Measurements from ENCODE around the gene MRPS18A. TPM values are rescaled to one million over a fixed set of nuclear protein-coding genes. Genes with fewer than 3 reads are reported as not detected.

Gene MRPS18A
- total and polyA plus RNA-seq, 4 donors: 26.1 to 50.2 (median 34.2) TPM

DNA sequence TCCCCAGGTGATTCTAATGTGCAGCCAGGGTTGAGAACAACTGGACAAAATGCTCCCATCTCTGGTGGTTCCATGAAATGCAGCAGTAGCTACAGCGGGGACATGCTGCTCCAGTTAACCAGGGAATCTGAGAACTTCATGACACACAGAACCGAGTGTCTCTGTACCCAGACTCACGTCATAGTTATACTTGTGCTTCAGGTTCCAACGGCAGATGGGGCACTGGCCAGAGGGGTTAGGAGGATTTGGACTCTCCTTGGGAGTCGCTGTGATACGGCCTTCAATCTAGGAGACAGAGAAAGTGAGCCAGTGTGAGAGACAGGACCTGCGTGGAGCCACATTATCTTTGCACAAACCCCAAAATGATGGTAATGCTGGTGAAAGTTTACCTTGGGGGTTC, 9.2 kb downstream of the MRPS18A start:
- no peak for ATAC-seq (ENCODE audit: low FRiP score)
- Histone ChIP-seq H3K4me1 (ENCODE audit: control insufficient read depth in 1 of 2, insufficient read depth in 2 of 2, low read length in 2 of 2) (no peaks in the 10 kb centered on the region), H3K27ac (ENCODE audit: low read depth in 1 of 2, low read length in 2 of 2) (no peak overlapping the region), H3K4me3 (ENCODE audit: low read length in 2 of 2) (no peak overlapping the region), H3K36me3 (ENCODE audit: control insufficient read depth in 1 of 2, insufficient read depth in 2 of 2, low read length in 1 of 2) (peaks cover 0 to 8% of the 10 kb centered on the region in 2 donors), H3K27me3 (ENCODE audit: control insufficient read depth in 1 of 2, insufficient read depth in 2 of 2, low read length in 1 of 2) (no peaks in the 10 kb centered on the region), H3K9me3 (ENCODE audit: control insufficient read depth, low read length) (no peaks in the 10 kb centered on the region)
- intact Hi-C loops (cut with DNase I): no loop called here
- DNase-seq: peak in 1 of 2 donors; percentile 7
- 90 to 91% methylated on average over 7 of the region's 7 CpGs for WGBS, 2 donors

DNA sequence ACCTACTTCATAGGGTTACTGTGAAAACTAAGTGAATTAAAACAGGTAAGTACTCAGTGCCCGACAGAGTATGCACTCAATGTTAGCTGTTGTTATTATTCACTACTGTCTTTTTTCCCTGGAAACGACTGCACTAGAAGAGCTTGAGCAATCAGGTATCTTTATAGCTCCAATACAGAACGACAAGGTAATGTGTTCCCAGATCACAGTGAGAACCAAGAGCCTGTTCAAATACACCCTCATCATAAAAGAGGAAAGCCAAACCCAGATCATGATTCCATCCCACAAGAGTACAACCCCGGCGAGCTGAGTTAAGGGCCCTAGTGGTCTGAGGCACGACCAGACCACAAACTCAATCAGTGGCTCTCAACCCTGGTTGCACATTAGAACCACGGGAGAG, 9.8 kb downstream of the MRPS18A start:
- no peak for DNase-seq
- no peak for ATAC-seq (ENCODE audit: low FRiP score)
- intact Hi-C loops (cut with DNase I): no loop called here
- Histone ChIP-seq H3K36me3 (ENCODE audit: control insufficient read depth in 1 of 2, insufficient read depth in 2 of 2, low read length in 1 of 2) (peaks cover 0 to 8% of the 10 kb centered on the region in 2 donors), H3K4me1 (ENCODE audit: control insufficient read depth in 1 of 2, insufficient read depth in 2 of 2, low read length in 2 of 2) (no peaks in the 10 kb centered on the region), H3K4me3 (ENCODE audit: low read length in 2 of 2) (no peak overlapping the region), H3K9me3 (ENCODE audit: control insufficient read depth, low read length) (no peaks in the 10 kb centered on the region), H3K27me3 (ENCODE audit: control insufficient read depth in 1 of 2, insufficient read depth in 2 of 2, low read length in 1 of 2) (no peaks in the 10 kb centered on the region), H3K27ac (ENCODE audit: low read depth in 1 of 2, low read length in 2 of 2) (no peak overlapping the region)
- WGBS, 2 donors: 86 to 89% methylated on average over 7 of the region's 7 CpGs

DNA sequence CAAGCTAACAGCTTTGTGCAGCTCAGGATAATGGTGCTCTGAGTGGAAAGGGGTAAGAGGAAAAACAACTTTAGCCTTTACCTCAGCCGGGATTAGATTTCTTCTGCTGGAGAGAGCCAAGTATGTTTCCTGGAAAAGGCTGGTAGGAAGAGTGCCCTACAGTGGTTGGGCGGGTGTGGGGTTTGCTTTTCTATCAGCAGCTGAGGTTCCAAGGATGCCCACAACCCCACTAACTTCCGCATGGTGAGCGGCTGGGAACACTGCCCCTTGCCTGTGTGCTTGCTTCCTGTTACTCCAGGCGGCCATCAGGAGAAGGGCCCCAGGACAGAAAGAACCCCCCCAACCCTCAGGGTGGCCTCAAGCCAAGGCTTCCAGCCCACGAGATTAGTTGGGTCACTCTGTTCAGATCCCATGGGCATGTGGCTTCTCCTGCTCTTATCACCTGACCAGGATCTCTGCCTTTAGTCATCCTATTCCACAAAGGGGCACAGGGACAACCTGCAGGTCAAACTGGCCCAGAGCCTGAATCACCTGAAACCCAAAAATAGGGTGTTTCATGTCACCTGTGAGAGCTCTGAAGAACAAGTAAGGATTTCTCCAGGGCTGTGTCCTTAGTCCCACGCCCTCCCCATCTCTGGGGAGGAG, 10.5 kb downstream of the MRPS18A start:
- H3K36me3 ChIP-seq (ENCODE audit: control insufficient read depth in 1 of 2, insufficient read depth in 2 of 2, low read length in 1 of 2): peaks cover 0 to 8% of the 10 kb centered on the region in 2 donors
- intact Hi-C loops (cut with DNase I): no loop called here
- DNase-seq (peak in 1 of 2 donors; percentile 26), ATAC-seq (ENCODE audit: low FRiP score) (no peak)
- no peak overlapping the region for H3K4me3 ChIP-seq (ENCODE audit: low read length in 2 of 2)
- no peaks in the 10 kb centered on the region for H3K9me3 ChIP-seq (ENCODE audit: control insufficient read depth, low read length)
- no peaks in the 10 kb centered on the region for H3K27me3 ChIP-seq (ENCODE audit: control insufficient read depth in 1 of 2, insufficient read depth in 2 of 2, low read length in 1 of 2)
- 66 to 78% methylated on average over 7 of the region's 7 CpGs for WGBS, 2 donors
- H3K4me1 ChIP-seq (ENCODE audit: control insufficient read depth in 1 of 2, insufficient read depth in 2 of 2, low read length in 2 of 2): no peaks in the 10 kb centered on the region
- H3K27ac ChIP-seq (ENCODE audit: low read depth in 1 of 2, low read length in 2 of 2): no peak overlapping the region

DNA sequence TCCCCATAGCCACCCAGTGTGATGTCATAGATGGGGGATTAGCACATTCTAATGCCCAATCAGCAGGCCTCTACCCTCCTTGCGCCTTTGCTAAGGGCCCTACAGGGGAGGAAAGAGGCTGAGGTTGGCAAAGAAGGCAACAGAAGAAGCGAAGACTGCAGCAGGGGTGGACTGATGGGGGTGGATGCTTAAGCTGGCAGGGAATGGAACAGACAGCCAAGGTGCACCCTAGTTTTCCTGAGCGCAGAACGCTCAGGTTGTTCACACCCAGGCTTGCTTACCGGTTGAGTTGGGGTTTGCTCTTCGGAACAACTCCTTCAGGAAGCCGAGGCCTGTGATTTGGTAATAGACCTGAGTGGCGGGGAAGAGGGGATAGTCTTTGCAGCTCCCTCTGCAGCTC, 12.7 kb downstream of the MRPS18A start:
- no peaks in the 10 kb centered on the region for H3K27me3 ChIP-seq (ENCODE audit: control insufficient read depth in 1 of 2, insufficient read depth in 2 of 2, low read length in 1 of 2)
- no peaks in the 10 kb centered on the region for H3K4me1 ChIP-seq (ENCODE audit: control insufficient read depth in 1 of 2, insufficient read depth in 2 of 2, low read length in 2 of 2)
- peaks cover 0 to 8% of the 10 kb centered on the region in 2 donors for H3K36me3 ChIP-seq (ENCODE audit: control insufficient read depth in 1 of 2, insufficient read depth in 2 of 2, low read length in 1 of 2)
- no peak overlapping the region for H3K4me3 ChIP-seq (ENCODE audit: low read length in 2 of 2)
- no peaks in the 10 kb centered on the region for H3K9me3 ChIP-seq (ENCODE audit: control insufficient read depth, low read length)
- H3K27ac ChIP-seq (ENCODE audit: low read depth in 1 of 2, low read length in 2 of 2): no peak overlapping the region
- intact Hi-C loops (cut with DNase I): no loop called here
- ATAC-seq (ENCODE audit: low FRiP score): no peak
- peak in 1 of 2 donors; percentile 27 for DNase-seq
- 94 to 95% methylated on average over 8 of the region's 8 CpGs for WGBS, 2 donors

DNA sequence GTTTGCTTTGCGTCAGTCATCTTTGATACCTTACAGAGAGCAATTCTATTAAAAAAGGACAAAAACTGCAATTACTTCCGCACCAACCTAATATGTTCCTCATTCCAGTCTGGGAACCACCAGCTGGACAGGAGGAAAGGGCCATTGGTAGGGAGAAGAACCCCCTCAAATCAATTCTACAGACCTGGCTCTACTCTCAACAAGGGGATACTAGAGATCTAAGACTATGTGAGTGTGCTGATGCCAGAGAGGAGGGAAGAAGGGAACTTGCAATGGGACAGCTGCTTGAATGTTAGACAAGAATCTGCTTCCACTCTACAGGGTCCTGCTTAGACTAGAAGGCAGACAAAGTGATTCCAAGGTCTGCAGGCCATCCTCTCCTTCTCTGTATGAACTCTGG, 13.3 kb downstream of the MRPS18A start:
- no peaks in the 10 kb centered on the region for H3K9me3 ChIP-seq (ENCODE audit: control insufficient read depth, low read length)
- intact Hi-C loops (cut with DNase I): no loop called here
- no peak for DNase-seq
- peaks cover 0 to 6% of the 10 kb centered on the region in 2 donors for H3K36me3 ChIP-seq (ENCODE audit: control insufficient read depth in 1 of 2, insufficient read depth in 2 of 2, low read length in 1 of 2)
- H3K4me3 ChIP-seq (ENCODE audit: low read length in 2 of 2): no peak overlapping the region
- H3K27ac ChIP-seq (ENCODE audit: low read depth in 1 of 2, low read length in 2 of 2): no peak overlapping the region
- no peaks in the 10 kb centered on the region for H3K27me3 ChIP-seq (ENCODE audit: control insufficient read depth in 1 of 2, insufficient read depth in 2 of 2, low read length in 1 of 2)
- ATAC-seq (ENCODE audit: low FRiP score): no peak
- no peaks in the 10 kb centered on the region for H3K4me1 ChIP-seq (ENCODE audit: control insufficient read depth in 1 of 2, insufficient read depth in 2 of 2, low read length in 2 of 2)
- WGBS, 2 donors: 87 to 92% methylated on average over 2 of the region's 2 CpGs

DNA sequence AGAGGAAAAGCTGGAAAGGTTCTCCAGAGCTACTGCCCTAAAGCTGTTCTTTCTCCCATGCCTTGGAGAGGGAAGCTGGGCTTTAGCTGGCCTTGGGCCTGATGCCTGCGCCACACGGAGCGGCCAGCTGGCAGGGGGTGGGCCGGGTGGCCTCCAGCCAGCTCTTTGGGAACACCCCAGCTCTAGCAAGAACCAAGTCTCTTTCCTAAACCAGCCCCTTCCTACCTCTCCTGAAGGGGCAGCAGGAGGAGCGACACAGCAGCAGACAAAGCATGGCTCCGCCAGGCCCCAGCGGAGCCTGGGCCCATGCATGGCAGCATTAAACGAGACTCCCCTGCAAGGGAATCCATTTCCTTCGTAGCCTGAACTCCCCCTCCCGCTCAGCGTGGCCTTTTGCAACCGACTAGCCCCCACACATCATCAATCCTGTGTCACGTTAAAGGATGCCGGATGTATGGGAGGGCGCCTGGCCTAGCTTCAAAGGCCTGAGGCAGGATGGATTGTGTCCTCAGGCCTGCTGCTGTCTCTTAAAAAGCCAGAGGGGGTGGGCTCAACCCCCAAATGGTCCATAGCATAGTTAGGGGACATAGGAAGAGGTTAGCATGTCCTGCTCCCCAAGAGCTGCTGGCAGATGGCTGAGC, 14.0 kb downstream of the MRPS18A start:
- ATAC-seq (ENCODE audit: low FRiP score): no peak
- peak in 1 of 2 donors; percentile 61 for DNase-seq
- Histone ChIP-seq H3K27me3 (ENCODE audit: control insufficient read depth in 1 of 2, insufficient read depth in 2 of 2, low read length in 1 of 2) (no peaks in the 10 kb centered on the region), H3K4me3 (ENCODE audit: low read length in 2 of 2) (no peak overlapping the region), H3K36me3 (ENCODE audit: control insufficient read depth in 1 of 2, insufficient read depth in 2 of 2, low read length in 1 of 2) (peaks cover 0 to 6% of the 10 kb centered on the region in 2 donors), H3K4me1 (ENCODE audit: control insufficient read depth in 1 of 2, insufficient read depth in 2 of 2, low read length in 2 of 2) (no peaks in the 10 kb centered on the region), H3K9me3 (ENCODE audit: control insufficient read depth, low read length) (no peaks in the 10 kb centered on the region), H3K27ac (ENCODE audit: low read depth in 1 of 2, low read length in 2 of 2) (no peak overlapping the region)
- intact Hi-C loops (cut with DNase I): no loop called here
- 54 to 62% methylated on average over 15 of the region's 15 CpGs for WGBS, 2 donors

DNA sequence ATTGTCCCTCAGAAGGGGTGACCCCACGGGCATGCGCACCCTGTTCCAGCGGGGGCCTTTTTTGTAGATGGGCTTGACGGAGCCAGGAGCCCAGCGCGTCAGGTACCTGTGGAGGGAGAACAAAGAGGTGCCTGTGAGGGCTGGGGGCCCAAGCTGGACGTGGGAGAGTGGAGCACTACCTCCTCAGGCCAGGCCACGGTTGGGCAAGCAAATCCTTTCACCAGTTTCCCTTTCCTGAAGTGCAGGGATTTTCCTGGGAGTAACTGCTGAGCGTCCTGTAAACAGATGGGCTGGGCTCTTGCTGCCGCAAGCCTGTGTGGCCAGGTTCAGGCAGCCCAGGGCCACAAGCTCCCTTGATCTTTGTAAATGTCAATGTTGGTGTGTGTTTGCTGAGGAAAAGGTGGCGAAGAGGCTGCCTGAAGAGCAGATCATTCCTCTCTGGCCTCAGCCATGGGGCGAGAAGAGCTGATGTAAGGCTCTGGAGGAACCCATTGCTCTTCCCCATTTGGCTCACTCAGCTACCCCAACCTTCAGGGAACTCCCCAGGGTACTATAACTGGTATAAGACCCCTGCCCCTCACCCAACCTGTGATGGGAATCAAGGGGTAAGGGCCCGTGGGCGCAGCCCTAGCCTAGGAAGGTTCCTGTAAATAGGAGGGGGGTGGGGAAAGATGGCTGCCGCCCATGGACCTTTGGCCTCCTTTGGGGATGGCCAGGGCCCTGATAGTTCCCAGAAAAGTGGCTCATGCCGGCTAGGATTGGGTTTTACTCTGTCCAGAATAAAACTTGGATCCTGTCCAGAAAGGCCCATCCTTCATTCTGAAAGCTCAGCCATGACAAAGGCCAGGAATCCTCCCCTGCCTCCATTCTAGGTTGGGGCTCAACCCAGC, 15.5 kb downstream of the MRPS18A start:
- no peaks in the 10 kb centered on the region for H3K4me1 ChIP-seq (ENCODE audit: control insufficient read depth in 1 of 2, insufficient read depth in 2 of 2, low read length in 2 of 2)
- H3K9me3 ChIP-seq (ENCODE audit: control insufficient read depth, low read length): no peaks in the 10 kb centered on the region
- H3K27me3 ChIP-seq (ENCODE audit: control insufficient read depth in 1 of 2, insufficient read depth in 2 of 2, low read length in 1 of 2): no peaks in the 10 kb centered on the region
- 88 to 91% methylated on average over 16 of the region's 16 CpGs for whole genome bisulfite sequencing, 2 donors
- DNase-seq: peak in 1 of 2 donors; percentile 73
- H3K27ac ChIP-seq (ENCODE audit: low read depth in 1 of 2, low read length in 2 of 2): no peak overlapping the region
- peaks cover 0 to 2% of the 10 kb centered on the region in 2 donors for H3K36me3 ChIP-seq (ENCODE audit: control insufficient read depth in 1 of 2, insufficient read depth in 2 of 2, low read length in 1 of 2)
- peak; percentile 4 for ATAC-seq (ENCODE audit: low FRiP score)
- intact Hi-C loops (cut with DNase I): no loop called here
- no peak overlapping the region for H3K4me3 ChIP-seq (ENCODE audit: low read length in 2 of 2)

DNA sequence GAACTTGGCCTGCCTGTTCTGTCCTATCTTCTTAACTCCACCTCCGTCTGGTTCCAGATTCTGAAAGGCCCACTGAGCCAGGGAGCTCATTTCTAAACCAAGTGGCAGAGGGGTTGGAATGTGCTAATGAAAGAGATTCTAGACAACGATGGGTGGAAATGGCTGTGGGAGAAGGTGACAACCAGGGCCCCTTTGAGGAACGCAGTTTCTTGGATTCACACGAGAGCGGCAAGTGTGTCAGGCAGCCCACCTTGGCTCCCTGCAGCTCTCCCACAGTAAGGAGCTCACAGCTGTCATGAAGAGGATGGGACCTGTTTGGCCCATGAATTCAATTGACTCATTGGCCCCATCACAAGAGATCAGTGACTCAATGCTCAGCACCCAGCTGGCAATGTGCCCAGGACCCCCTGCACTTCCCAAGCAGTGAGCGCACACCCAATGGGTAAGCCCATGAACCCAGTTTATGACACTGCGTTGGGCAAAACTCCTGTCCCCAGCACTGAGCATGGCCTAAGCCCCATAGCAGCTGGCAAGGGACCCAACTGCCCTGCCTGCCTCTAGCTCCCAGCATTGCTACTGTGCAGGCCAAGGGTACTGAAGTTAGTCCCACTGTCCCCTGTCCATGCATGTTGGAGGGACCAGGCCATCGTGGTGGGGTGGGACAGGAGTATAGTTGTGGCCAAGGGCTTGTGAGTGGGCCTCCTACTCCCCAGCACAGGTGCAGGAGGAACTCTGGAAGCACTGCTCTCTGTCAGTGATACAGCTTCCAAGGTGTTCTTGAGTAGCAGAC, 16.4 kb downstream of the MRPS18A start:
- no peaks in the 10 kb centered on the region for H3K27me3 ChIP-seq (ENCODE audit: control insufficient read depth in 1 of 2, insufficient read depth in 2 of 2, low read length in 1 of 2)
- ATAC-seq (ENCODE audit: low FRiP score): no peak
- no peaks in the 10 kb centered on the region for H3K9me3 ChIP-seq (ENCODE audit: control insufficient read depth, low read length)
- intact Hi-C loops (cut with DNase I): no loop called here
- 92 to 94% methylated on average over 8 of the region's 8 CpGs for WGBS, 2 donors
- H3K36me3 ChIP-seq (ENCODE audit: control insufficient read depth in 1 of 2, insufficient read depth in 2 of 2, low read length in 1 of 2): peaks cover 0 to 2% of the 10 kb centered on the region in 2 donors
- no peak overlapping the region for H3K4me3 ChIP-seq (ENCODE audit: low read length in 2 of 2)
- H3K27ac ChIP-seq (ENCODE audit: low read depth in 1 of 2, low read length in 2 of 2): no peak overlapping the region
- H3K4me1 ChIP-seq (ENCODE audit: control insufficient read depth in 1 of 2, insufficient read depth in 2 of 2, low read length in 2 of 2): no peaks in the 10 kb centered on the region
- DNase-seq: peak in 1 of 2 donors; percentile 76

All from aorta (tissue), 5 donors.